GM12878 (cell line): ENCODE measurements around the gene LOXL3. TPM values are rescaled to one million over a fixed set of nuclear protein-coding genes. Genes with fewer than 3 reads are reported as not detected.

Source experiments
- BRCA1 ChIP-seq: IDR thresholded peaks from 2 replicates; pipeline ENCODE4 v1.6.1; 2011; ENCODE audit warnings: low read depth, low read length, improper control_type of control experiment
- GATAD2B ChIP-seq: fragments of 450-650 bp; conservative IDR thresholded peaks from 2 replicates; pipeline ENCODE4 v1.6.1; 2017; ENCODE audit warnings: low read depth, mild to moderate bottlenecking, moderate library complexity
- HDAC2 ChIP-seq: fragments of 200-600 bp; sonication (generic); IDR thresholded peaks from 2 replicates; pipeline ENCODE4 v1.6.1; 2017
- HDAC6 ChIP-seq: fragments of 200-600 bp; sonication (generic); IDR thresholded peaks from one replicate; pipeline ENCODE4 v1.8.0; 2017; ENCODE audit warnings: antibody characterized with exemption; ENCODE audit not compliant: unreplicated experiment
- IKZF1 ChIP-seq: fragments of 450-650 bp; conservative IDR thresholded peaks from 2 replicates; pipeline ENCODE4 v1.6.1; 2017; ENCODE audit warnings: antibody characterized with exemption, mild to moderate bottlenecking
- IKZF2 ChIP-seq, 2 experiments: fragments of 450-650 bp; IDR thresholded peaks; 2 replicates each; pipeline ENCODE4 v1.6.1; 2017; ENCODE audit warnings: mild to moderate bottlenecking in 2 of 2, moderate library complexity in 2 of 2
- KLF5 ChIP-seq: fragments of 450-650 bp; IDR thresholded peaks from 2 replicates; pipeline ENCODE4 v1.6.1; 2014; ENCODE audit warnings: mild to moderate bottlenecking; ENCODE audit not compliant: partially characterized antibody
- MXI1 ChIP-seq: fragments of 150-350 bp; IDR thresholded peaks from 2 replicates; pipeline ENCODE4 v1.6.1; 2011; ENCODE audit warnings: low read depth, mild to moderate bottlenecking, inconsistent platforms, low read length, improper control_type of control experiment
- NFIC ChIP-seq: IDR thresholded peaks from 2 replicates; pipeline ENCODE4 v1.6.1; 2012; ENCODE audit warnings: low read depth, mild to moderate bottlenecking, inconsistent platforms, low read length, moderate library complexity
- RAD51 ChIP-seq: fragments of 450-650 bp; IDR thresholded peaks from 2 replicates; pipeline ENCODE4 v1.6.1; 2016; ENCODE audit warnings: moderate library complexity, mild to moderate bottlenecking, inconsistent platforms
- RBBP5 ChIP-seq: fragments of 200-600 bp; sonication (generic); conservative IDR thresholded peaks from 2 replicates; pipeline ENCODE4 v1.6.1; 2016
- SMAD1 ChIP-seq: fragments of 450-650 bp; IDR thresholded peaks from 2 replicates; pipeline ENCODE4 v1.6.1; 2018; ENCODE audit warnings: mild to moderate bottlenecking, low read depth; ENCODE audit not compliant: partially characterized antibody
- TAF1 ChIP-seq: IDR thresholded peaks from 2 replicates; pipeline ENCODE4 v1.6.1; 2011; ENCODE audit warnings: mild to moderate bottlenecking, low read depth, low read length, borderline replicate concordance
- TCF3 ChIP-seq: IDR thresholded peaks from 2 replicates; pipeline ENCODE4 v1.6.1; 2012; ENCODE audit warnings: low read depth, mild to moderate bottlenecking, low read length, borderline replicate concordance; ENCODE audit not compliant: insufficient read depth
- TCF7 ChIP-seq: IDR thresholded peaks from 2 replicates; pipeline ENCODE4 v1.6.1; 2014; ENCODE audit warnings: antibody characterized with exemption, borderline replicate concordance
- WRNIP1 ChIP-seq: IDR thresholded peaks from 2 replicates; pipeline ENCODE4 v1.6.1; 2011; ENCODE audit warnings: low read depth, low read length, improper control_type of control experiment, borderline replicate concordance
- ZBED1 ChIP-seq: IDR thresholded peaks from 2 replicates; pipeline ENCODE4 v1.6.1; 2016; ENCODE audit warnings: borderline replicate concordance
- ZNF217 ChIP-seq: fragments of 450-650 bp; IDR thresholded peaks from 2 replicates; pipeline ENCODE4 v1.6.1; 2017; ENCODE audit warnings: antibody characterized with exemption, mild to moderate bottlenecking
- ZNF24 ChIP-seq: fragments of 450-650 bp; IDR thresholded peaks from 2 replicates; pipeline ENCODE4 v1.6.1; 2017; ENCODE audit warnings: antibody characterized with exemption, mild to moderate bottlenecking
- polyA plus RNA-seq, 11 experiments: library from polyadenylated mRNA; depleted of rRNA in 4 of 11; unstranded in 6 of 11; stranded (reverse) in 5 of 11; fragments of >200 nt; fragmentation: Nextera tagmentation in 4 of 11; fragmentation: Illumina TruSeq in 1 of 11; extraction: Ambion mirVana in 4 of 11; extraction: Trizol in 1 of 11; gene quantifications; 1 replicate in 1 of 11; 2 replicates in 10 of 11; pipeline versions ENCODE4 v1.2.1 to v1.2.3, GENCODE V29; 2011 to 2016; ENCODE audit warnings: inconsistent platforms in 2 of 11, missing spikeins in 2 of 11, low read depth in 1 of 11
- total RNA-seq, 4 experiments: library from RNA; depleted of rRNA in 3 of 4; stranded (reverse); fragments of >200 nt in 3 of 4; fragmentation: Illumina TruSeq in 1 of 4; extraction: Trizol in 1 of 4; gene quantifications; 2 replicates each; pipeline versions ENCODE4 v1.2.1 to v1.2.3, GENCODE V29; 2013 to 2021
- TF ChIP-seq, protein P1 (sequence below): fragments of 450-650 bp; IDR thresholded peaks from 2 replicates; pipeline ENCODE4 v1.6.1; 2017; ENCODE audit warnings: low read depth, mild to moderate bottlenecking, moderate library complexity
- TF ChIP-seq, protein P2 (sequence below): IDR thresholded peaks from 2 replicates; pipeline ENCODE4 v1.6.1; 2012; ENCODE audit warnings: low read length, inconsistent platforms
- TF ChIP-seq, protein P3 (sequence below): fragments of 450-650 bp; IDR thresholded peaks from 2 replicates; pipeline ENCODE4 v1.6.1; 2017; ENCODE audit warnings: mild to moderate bottlenecking, moderate library complexity
- TF ChIP-seq, protein P4 (sequence below): fragments of 450-650 bp; IDR thresholded peaks from 2 replicates; pipeline ENCODE4 v1.6.1; 2014; ENCODE audit warnings: mild to moderate bottlenecking

Gene LOXL3
- total and polyA plus RNA-seq, 10 of the 15 experiments (the other 5 are each of a cell fraction or from before 2014, with no cell fraction given), result 6.2 to 40.9 (median 23.3) TPM

DNA sequence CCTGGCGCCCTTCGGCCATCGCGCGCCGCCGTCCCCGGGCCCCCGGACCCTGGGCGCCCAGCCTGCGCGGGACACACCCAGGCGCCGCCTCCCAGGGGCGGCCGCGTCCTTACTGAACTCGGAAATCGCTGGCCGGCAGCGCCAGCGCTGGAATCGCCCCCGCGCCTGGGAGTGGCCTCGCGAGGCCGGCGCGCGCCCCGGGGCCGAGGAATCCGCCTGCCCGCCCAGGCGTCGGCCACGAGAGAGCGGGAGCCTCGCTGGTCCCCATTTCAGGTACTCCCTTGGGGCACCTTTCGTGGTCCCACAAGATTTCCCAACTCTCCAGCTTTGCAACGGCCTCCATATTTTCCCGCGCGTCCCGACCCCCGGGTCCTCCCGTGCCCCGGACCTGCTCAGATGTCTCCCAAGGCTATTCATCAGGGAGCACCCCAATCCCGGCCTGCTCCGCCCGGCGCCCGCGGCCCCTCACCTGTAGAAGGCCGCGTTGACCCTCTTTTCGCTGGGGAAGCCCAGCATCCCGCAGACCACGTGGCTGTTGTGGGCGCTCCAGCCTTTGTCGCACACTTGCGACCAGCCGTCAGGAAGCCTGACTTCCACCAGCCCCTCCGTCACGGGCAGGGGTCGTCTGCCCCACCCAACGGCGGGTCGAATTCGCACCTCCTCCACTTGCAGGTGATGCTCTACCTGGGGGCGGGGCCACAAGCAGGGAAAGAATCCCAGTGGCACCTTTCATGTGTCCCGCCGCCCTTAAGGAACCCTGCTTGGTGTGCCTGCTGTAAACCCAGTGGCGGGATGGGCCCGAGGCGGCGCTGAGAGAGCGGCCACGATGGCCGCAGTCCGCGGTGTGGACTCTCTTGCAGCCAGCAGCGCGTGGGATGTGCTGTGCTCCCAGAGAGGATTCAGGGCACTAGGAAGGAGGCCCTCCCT, 4.6 kb downstream of the LOXL3 start (continued):
- TF ChIP-seq TCF3, result no peak
- TF ChIP-seq, protein P1, sequence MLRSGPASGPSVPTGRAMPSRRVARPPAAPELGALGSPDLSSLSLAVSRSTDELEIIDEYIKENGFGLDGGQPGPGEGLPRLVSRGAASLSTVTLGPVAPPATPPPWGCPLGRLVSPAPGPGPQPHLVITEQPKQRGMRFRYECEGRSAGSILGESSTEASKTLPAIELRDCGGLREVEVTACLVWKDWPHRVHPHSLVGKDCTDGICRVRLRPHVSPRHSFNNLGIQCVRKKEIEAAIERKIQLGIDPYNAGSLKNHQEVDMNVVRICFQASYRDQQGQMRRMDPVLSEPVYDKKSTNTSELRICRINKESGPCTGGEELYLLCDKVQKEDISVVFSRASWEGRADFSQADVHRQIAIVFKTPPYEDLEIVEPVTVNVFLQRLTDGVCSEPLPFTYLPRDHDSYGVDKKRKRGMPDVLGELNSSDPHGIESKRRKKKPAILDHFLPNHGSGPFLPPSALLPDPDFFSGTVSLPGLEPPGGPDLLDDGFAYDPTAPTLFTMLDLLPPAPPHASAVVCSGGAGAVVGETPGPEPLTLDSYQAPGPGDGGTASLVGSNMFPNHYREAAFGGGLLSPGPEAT, result peak; percentile 37; the same call in 1 of the 2 replicates
- TF ChIP-seq HDAC6, result no peak
- no peak for TF ChIP-seq SMAD1
- TF ChIP-seq WRNIP1, result no peak
- peak; percentile 58 for TF ChIP-seq RAD51
- TF ChIP-seq TCF7, result no peak
- 0 out of 4 replicates have a peak, but pooled peaks have one; percentile 12 to 34 for TF ChIP-seq IKZF2 (IDR thresholded peaks at IDR 0.05)
- TF ChIP-seq HDAC2, result no peak
- no peak for TF ChIP-seq KLF5
- TF ChIP-seq, protein P2, sequence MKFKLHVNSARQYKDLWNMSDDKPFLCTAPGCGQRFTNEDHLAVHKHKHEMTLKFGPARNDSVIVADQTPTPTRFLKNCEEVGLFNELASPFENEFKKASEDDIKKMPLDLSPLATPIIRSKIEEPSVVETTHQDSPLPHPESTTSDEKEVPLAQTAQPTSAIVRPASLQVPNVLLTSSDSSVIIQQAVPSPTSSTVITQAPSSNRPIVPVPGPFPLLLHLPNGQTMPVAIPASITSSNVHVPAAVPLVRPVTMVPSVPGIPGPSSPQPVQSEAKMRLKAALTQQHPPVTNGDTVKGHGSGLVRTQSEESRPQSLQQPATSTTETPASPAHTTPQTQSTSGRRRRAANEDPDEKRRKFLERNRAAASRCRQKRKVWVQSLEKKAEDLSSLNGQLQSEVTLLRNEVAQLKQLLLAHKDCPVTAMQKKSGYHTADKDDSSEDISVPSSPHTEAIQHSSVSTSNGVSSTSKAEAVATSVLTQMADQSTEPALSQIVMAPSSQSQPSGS, result no peak
- peak; percentile 30; the same call in 1 of the 2 replicates for TF ChIP-seq MXI1
- no peak for TF ChIP-seq NFIC
- no peak for TF ChIP-seq RBBP5
- TF ChIP-seq, protein P3, sequence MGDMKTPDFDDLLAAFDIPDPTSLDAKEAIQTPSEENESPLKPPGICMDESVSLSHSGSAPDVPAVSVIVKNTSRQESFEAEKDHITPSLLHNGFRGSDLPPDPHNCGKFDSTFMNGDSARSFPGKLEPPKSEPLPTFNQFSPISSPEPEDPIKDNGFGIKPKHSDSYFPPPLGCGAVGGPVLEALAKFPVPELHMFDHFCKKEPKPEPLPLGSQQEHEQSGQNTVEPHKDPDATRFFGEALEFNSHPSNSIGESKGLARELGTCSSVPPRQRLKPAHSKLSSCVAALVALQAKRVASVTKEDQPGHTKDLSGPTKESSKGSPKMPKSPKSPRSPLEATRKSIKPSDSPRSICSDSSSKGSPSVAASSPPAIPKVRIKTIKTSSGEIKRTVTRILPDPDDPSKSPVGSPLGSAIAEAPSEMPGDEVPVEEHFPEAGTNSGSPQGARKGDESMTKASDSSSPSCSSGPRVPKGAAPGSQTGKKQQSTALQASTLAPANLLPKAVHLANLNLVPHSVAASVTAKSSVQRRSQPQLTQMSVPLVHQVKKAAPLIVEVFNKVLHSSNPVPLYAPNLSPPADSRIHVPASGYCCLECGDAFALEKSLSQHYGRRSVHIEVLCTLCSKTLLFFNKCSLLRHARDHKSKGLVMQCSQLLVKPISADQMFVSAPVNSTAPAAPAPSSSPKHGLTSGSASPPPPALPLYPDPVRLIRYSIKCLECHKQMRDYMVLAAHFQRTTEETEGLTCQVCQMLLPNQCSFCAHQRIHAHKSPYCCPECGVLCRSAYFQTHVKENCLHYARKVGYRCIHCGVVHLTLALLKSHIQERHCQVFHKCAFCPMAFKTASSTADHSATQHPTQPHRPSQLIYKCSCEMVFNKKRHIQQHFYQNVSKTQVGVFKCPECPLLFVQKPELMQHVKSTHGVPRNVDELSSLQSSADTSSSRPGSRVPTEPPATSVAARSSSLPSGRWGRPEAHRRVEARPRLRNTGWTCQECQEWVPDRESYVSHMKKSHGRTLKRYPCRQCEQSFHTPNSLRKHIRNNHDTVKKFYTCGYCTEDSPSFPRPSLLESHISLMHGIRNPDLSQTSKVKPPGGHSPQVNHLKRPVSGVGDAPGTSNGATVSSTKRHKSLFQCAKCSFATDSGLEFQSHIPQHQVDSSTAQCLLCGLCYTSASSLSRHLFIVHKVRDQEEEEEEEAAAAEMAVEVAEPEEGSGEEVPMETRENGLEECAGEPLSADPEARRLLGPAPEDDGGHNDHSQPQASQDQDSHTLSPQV, result 0 out of 2 replicates have a peak, but pooled peaks have one; percentile 18
- TF ChIP-seq BRCA1, result no peak
- peak; percentile 16; the same call in 1 of the 2 replicates for TF ChIP-seq TAF1
- TF ChIP-seq ZBED1, result peak; percentile 9; the same call in 1 of the 2 replicates
- peak; percentile 84 for TF ChIP-seq IKZF1
- TF ChIP-seq ZNF24, result 0 out of 2 replicates have a peak, but pooled peaks have one; percentile 34
- TF ChIP-seq, protein P4, sequence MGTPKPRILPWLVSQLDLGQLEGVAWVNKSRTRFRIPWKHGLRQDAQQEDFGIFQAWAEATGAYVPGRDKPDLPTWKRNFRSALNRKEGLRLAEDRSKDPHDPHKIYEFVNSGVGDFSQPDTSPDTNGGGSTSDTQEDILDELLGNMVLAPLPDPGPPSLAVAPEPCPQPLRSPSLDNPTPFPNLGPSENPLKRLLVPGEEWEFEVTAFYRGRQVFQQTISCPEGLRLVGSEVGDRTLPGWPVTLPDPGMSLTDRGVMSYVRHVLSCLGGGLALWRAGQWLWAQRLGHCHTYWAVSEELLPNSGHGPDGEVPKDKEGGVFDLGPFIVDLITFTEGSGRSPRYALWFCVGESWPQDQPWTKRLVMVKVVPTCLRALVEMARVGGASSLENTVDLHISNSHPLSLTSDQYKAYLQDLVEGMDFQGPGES, result no peak
- no peak for TF ChIP-seq ZNF217
- TF ChIP-seq GATAD2B, result peak; percentile 81; the same call in 1 of the 2 replicates
